H7 (cell line): ENCODE measurements around the gene PCGF1. TPM values are rescaled to one million over a fixed set of nuclear protein-coding genes. Genes with fewer than 3 reads are reported as not detected.
A peak's percentile ranks its signal among the peaks of the same experiment; 100 is the strongest.

Source experiments
- DNase-seq: peaks from one replicate; pipeline ENCODE4 v3.0.0; 2012
- H3K27me3 ChIP-seq: 2 replicates; pipeline ENCODE4 v1.6.0; 2011; ENCODE audit warnings: mild to moderate bottlenecking, low read length; ENCODE audit not compliant: control insufficient read depth, insufficient read depth
- H3K36me3 ChIP-seq: replicated peaks from 2 replicates; pipeline ENCODE4 v1.5.1; 2011; ENCODE audit warnings: low read length; ENCODE audit not compliant: control insufficient read depth, insufficient read depth
- H3K4me3 ChIP-seq: 2 replicates; pipeline ENCODE4 v1.5.1; 2011; ENCODE audit warnings: low read depth, mild to moderate bottlenecking, control low read depth, low read length, moderate library complexity; ENCODE audit not compliant: insufficient read depth
- total RNA-seq: library from RNA; depleted of rRNA; stranded (reverse); fragments of >200 nt; shearing (Covaris generic); gene quantifications from 2 replicates; pipeline ENCODE4 v1.2.3, GENCODE V29; 2014

PCGF1 gene
- total RNA-seq, 1 experiment from 2014 or later: 15.1 TPM

DNA sequence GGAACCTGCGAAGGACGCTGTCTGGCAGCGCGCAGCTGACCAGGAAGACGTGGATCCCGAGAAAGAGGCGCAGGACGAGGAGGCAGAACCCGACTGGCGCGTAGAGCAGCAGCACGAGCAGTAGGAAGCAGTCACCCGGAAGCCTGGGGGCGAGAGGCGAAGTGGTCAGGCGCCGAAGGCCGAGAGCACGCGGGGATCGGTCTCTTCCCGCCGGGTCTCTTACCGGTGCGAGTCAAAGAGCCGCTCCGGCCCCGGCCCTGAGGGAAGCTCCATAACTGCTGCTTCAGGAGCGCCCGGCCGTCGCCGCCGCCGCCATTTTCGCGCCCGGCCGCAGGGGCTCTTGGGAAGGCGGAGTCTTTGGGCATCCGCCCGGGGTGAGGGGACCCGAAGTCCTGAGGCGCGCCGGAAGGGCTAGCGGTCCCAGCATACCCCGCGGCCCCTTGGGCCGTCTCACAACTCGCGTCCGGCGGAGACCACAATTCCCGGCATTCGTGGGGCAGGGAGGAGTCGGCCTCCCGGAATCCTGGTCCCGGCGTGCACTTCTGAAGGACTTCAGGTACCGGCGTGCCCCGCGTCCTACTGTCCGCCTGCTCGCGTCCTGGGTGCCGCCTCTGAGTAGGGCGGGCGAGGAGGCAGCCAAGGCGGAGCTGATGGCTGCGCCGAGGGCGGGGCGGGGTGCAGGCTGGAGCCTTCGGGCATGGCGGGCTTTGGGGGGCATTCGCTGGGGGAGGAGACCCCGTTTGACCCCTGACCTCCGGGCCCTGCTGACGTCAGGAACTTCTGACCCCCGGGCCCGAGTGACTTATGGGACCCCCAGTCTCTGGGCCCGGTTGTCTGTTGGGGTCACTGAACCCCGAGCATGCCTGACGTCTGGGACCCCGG lies 22.1 kb upstream of the PCGF1 start, which contains the start of the genes AUP1 and HTRA2:
TSS of gene AUP1 (minus strand) at position 350 of the 882 bp plus-strand sequence. CDS start at position 273, 77 bp downstream.
TSS of gene HTRA2 (plus strand) at position 577 of the 882 bp plus-strand sequence. CDS start at position 651, 74 bp downstream.
- peaks cover 24% of the 10 kb centered on the region for H3K36me3 ChIP-seq
- peaks cover 5% of the 10 kb centered on the region; the same call in 1 of the 2 replicates for H3K27me3 ChIP-seq
- H3K4me3 ChIP-seq: peak within 1 kb of the TSS; percentile 99
- DNase-seq: peak; percentile 100

DNA sequence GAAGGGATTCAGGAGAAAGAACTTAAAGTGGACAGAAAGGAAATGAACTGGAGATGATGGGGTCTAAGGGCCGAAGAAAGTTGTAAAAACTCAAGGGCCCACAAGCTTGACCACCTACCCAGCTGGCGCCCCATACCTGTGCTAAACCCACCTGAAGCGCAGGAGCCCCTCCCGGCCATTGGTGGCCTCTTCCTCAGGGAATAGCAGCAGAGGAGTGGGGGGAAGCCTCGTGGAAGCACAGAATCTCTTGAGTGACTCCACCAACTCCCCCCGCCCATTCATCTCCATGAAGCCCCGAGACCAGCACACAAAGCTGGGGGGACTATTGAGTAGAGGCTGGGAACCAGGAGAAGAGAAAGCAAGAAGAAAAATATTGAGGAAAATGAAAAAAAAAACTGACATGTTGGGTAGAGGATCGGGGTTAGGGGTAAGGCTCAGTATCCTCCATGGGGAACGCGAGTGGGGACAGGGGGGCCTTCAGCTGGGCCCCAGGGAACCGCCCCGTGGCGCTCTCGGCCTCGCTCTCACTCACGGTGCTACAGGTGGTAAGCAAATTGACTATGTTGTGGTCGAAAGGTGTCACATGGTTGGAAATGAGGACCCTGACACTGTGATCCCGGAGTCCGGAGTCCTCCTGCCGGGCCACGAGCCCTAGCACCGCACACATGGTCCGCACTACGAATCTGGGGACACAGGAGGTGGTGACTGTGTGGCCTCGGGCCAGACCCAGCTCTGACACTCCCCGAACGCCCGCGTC lies 21.3 kb upstream of the PCGF1 start:
- H3K36me3 ChIP-seq: peaks cover 24% of the 10 kb centered on the region
- peaks cover 5% of the 10 kb centered on the region; the same call in 1 of the 2 replicates for H3K27me3 ChIP-seq
- DNase-seq: no peak
- peak overlapping the region; percentile 99 for H3K4me3 ChIP-seq

DNA sequence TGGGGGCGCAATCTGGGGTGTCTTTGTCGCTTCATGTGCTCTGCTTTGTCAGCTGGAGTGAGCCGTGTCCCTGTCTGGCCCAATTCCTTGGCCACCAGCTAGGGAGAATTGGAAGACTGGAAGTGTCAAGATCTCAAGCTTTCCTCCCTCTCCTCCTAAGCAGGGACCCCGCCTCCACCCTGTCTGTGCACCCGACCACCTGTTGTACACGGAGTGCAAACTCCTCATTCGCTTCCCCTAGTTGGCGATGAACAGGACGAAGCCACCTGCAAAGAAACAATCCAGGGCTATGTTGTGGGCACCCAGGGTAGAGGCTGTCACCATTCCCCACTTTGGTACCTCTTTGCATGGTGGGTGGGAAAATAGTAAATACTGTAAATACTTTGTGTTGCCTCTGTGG lies 20.2 kb upstream of the PCGF1 start:
- H3K4me3 ChIP-seq: no peak overlapping the region

DNA sequence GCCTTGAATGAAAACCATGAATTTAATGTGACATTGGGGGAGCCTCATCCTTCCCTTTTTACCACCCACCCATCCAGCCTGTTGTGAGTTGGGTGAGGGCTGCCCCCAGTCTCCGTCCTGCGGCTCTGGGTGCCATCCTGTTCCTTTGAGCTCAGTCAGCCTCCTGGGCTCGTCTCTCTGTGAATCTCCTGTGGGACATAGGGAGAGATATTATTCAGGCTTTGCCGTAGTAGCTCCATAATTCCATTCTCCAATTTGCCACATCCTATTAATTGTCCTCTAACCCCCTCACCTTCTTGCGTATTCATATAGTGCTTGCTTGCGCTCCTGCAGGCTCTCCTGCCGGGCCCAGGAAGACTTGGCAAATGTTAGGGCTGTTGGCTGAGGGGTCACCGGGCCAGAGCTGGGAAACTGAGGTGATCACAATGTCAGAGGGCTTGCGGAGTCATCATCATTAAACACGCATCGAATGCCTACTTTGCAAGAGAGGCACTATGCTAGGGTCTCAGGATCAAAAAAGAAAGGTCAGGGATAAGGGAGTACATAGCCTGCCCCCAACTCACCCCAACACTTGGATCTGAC lies 19.2 kb upstream of the PCGF1 start:
- Histone ChIP-seq H3K27me3 (peaks cover 18% of the 10 kb centered on the region), H3K4me3 (no peak overlapping the region), H3K36me3 (peaks cover 18% of the 10 kb centered on the region)
- DNase-seq: peak; percentile 26

More for the DNA sequence above, 20.2 kb upstream of the PCGF1 start:
- peaks cover 9% of the 10 kb centered on the region; the same call in 1 of the 2 replicates for H3K27me3 ChIP-seq
- H3K36me3 ChIP-seq: peaks cover 23% of the 10 kb centered on the region
- DNase-seq: no peak

DNA sequence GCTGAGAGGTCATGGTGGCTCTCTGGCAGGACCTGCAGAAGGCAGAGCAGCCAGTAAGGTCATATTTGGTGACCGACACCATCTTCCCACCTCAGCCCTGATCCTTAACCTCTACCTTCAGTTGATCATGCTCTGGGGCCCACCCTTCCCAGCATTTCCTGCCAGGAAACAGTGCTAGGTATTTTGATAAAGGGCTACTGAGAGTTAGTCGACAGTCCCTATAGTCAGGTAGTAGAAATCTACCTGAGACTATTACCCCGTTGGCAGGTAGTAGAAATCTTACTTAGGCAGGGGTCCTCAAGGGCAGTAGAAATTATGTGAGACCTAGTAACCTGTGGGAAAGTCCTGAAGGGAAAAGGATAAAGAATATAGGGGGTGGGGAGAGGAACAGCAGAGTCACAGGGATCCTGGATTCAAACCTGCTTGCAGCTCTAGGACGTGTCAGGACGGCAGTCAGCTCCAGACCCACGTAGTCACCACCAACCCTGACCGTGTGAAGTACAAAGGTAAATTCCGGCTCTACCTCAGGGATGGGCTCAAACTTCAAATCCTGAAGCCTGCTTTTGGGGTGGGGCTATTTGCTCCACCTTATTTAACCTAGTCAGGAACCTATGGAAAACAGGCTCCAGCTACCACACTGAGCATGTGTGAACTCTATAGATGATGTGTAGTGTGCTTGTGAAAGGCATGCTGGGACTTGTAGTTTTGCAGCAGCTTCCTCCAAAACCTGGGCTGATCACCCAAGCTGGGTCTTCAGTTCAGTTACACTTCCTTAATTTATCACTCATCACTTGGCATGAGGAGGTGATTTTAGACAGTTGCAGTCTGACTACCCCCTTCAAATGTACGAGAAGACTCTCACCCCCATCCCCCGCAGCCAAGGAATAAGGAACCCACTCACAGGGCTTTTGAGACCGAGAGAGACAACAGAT lies 18.5 kb upstream of the PCGF1 start, which contains the start of gene DQX1:
TSS of gene DQX1 (minus strand) at position 515 of the 932 bp plus-strand sequence. CDS start at position 13, 502 bp downstream.
- Histone ChIP-seq H3K36me3 (peaks cover 17% of the 10 kb centered on the region), H3K27me3 (peaks cover 23% of the 10 kb centered on the region), H3K4me3 (no peak within 1 kb of the TSS)
- peak; percentile 75 for DNase-seq

DNA sequence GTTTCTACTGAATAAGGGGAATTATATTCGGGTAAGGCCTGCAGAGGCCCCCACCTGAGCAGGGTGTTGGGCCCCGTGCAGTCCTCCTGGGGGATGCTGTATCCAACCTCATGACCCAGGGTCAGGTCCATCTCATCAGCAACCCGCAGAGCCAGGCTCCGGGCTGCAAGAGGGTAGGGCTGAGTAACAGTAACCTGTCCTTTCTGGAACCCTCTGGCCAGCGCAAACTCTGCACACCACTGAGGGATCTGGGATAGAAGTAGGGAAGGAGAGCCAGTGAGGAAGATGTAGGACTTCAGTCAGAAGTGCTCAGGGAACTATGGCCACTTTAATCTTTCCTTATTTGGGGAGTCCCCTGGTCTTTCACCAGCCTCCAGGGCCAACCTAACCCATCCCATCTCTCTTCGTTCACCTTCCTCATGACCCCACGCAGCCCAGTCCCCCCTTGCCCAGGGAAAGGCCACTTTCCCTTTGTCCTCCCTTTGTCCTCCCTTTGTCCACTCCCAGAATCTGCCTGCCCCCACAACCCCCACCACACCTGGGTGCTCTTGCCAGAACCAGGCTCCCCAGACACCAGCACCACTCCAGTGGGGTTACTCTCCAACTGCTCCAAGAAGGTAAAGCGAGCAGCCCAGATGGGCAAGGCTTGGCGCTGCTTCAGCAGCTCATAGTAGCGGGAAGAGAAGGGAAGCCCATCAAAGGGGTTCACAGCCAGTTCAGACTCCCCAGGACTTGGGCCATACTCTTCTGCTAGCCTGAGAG lies 17.6 kb upstream of the PCGF1 start:
- Histone ChIP-seq H3K4me3 (no peak overlapping the region), H3K36me3 (peaks cover 17% of the 10 kb centered on the region), H3K27me3 (peaks cover 23% of the 10 kb centered on the region)
- peak; percentile 15 for DNase-seq

DNA sequence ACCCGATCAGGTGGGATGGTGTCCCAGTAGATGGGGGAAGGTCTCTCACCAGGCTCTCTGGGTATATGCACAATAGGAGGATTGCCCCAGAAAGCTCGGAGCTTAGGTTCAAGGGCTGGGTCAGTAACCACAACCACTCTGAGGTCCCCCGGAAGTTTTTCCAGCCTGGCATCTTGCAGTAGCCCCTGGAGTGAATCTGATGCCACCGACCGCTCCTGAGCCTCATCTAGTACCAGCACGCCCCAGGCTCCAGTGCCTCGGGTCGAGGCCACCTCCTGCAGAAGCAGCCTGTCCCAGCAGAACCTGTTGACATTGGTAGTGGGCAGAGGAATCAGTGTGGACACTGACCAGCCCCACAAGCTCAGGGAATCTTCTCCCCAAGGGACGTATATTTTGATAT lies 16.5 kb upstream of the PCGF1 start:
- no peak overlapping the region for H3K4me3 ChIP-seq
- DNase-seq: peak; percentile 22
- peaks cover 17% of the 10 kb centered on the region for H3K36me3 ChIP-seq
- H3K27me3 ChIP-seq: peaks cover 34% of the 10 kb centered on the region

DNA sequence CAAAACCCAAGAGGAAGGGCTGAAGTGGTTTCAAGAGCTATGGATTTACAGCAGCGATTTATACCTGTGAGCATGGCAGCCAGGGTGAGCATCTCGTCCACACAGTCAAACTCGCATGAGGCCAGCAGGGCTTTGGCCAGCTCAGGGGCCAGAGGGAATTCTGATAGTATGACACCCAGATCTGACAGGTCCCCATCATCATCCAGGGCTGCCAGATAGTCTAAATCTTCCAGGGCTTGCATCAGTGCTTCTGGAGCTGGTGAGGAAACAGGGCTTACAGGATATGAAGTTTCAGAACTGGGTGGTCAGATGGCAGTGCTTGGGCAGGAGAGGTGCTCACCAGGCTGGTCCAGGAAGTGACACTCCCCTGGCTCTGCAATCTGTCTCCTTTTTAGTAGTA lies 15.0 kb upstream of the PCGF1 start:
- H3K4me3 ChIP-seq: no peak overlapping the region
- DNase-seq: peak; percentile 14
- H3K27me3 ChIP-seq: peaks cover 49% of the 10 kb centered on the region
- peaks cover 11% of the 10 kb centered on the region for H3K36me3 ChIP-seq

DNA sequence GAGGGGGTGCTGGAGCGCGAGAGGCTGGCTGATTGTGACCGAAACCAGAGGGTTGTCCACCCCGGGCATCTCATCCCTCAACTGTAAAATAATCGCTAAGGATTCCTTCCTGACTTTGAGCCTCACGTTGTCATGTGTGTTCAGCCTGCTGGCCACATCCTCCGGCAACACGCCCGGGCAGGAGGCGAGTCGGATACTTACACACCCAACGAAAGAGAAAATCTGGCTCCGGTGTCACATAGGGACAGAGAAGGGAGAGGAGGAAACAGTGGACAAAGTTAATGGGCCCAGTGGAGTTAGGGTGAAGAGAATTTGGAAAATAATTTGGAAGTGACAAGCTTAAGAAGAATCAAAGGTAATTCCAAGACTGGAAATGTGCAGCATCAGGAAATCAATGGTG lies 9.2 kb upstream of the PCGF1 start:
- peaks cover 91% of the 10 kb centered on the region for H3K27me3 ChIP-seq
- no peaks in the 10 kb centered on the region for H3K36me3 ChIP-seq
- no peak overlapping the region for H3K4me3 ChIP-seq
- DNase-seq: no peak

DNA sequence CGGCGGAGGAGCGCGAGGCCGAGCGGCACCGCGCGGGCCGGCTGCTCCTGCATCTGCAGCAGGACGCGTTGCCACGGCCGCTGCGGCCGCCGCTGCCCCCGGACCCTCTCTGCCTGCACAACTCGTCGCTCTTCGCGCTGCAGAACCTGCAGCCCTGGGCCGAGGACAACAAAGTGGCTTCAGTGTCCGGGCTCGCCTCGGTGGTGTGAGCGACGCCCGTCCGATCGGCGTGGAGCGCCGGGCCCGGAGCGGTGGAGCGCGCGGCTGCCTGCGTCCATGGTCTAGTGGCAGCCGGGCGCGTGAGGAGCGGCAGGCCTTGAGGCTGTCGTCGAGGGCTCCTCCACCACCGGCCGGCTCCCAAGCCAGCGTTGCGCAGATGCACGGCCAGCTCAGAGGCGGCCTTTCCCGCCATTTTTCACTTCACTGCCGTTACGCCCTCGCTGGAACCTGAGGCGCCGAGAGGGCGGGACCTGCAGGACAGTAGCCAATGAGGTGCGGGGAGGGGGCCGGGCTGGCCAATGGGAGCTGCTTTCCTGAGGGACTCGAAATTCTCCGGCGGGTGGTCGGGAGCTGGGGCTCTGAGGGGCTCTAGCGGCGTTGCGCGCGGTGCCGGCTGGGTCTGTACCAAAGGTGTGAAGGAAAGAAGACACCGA lies 8.6 kb upstream of the PCGF1 start:
- peak; percentile 98 for DNase-seq
- H3K36me3 ChIP-seq: no peaks in the 10 kb centered on the region
- peaks cover 94% of the 10 kb centered on the region for H3K27me3 ChIP-seq
- peak overlapping the region; percentile 34 for H3K4me3 ChIP-seq

DNA sequence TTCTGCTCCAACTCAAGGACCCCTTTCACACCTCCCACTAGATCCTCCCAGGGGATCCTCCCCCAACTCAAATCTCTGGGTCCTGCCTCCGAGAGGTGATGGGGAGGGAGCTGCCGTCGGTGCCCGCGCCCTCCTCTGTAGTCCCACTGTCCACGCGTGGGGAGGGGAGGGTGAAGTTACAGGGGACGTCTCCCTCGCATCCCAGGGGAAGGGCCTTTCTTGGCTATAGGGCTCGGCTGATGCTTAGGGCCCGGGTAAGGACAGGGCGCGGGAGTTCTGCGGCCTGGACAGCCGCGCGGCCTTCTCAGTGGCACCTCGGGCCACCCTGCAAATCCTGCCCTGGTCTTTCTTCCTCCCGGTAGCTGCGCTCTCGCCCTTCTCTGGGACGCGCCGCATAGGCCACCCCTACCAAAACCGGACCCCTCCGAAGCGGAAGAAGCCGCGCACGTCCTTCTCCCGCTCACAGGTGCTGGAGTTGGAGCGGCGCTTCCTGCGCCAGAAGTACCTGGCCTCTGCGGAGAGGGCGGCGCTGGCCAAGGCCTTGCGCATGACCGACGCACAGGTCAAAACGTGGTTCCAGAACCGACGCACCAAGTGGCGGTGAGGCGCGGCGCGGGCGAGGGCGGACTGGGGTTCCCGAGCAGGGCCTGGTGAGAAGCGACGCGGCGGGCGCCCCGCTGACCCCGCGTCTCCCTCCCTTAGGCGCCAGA lies 7.9 kb upstream of the PCGF1 start:
- Histone ChIP-seq H3K27me3 (peaks cover 97% of the 10 kb centered on the region), H3K4me3 (peak overlapping the region; percentile 34), H3K36me3 (no peaks in the 10 kb centered on the region)
- DNase-seq: peak; percentile 85
